ENCODE data around the gene VDAC2.
"Not testable (repeated sequence)": the region's sequence is repeated elsewhere in the genome, so short reads cannot be mapped to it uniquely, and the experiment has no call there.

VDAC2 gene

DNA sequence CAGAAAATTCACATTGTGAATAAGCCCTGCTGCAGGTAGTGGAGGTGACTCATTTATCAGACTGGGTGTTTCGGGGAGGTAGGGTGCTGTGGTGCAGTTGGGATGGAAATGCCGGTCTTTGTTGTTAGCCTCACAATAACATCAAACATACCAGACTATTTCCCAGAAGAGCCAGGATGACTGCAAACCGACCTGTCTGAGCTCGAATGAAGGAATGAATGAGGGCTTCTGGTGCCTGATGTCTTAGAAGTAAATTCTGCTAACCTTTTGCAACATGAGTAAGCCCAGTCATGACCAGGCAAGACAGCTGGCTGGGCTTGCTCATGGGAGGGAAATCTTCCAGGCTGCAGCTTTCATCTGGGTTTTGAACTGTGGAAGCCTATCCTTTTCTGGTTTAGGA is 2.4 kb upstream of the VDAC2 start:
- no peak for FAIRE-seq
- no peak for DNase-seq (ENCODE audit: insufficient read length, low spot score)
- TF ChIP-seq POLR2AphosphoS5 (IDR thresholded peaks at IDR 0.05; ENCODE audit: low read depth, low read length) (no peak), SPI1 (IDR thresholded peaks at IDR 0.05; ENCODE audit: low read depth, low read length) (no peak), TAF1 (IDR thresholded peaks at IDR 0.05; ENCODE audit: low read depth, low read length) (no peak), PAX5 (IDR thresholded peaks at IDR 0.05; ENCODE audit: insufficient read depth, low read length, severe bottlenecking) (no peak), POU2F2 (IDR thresholded peaks at IDR 0.05; ENCODE audit: low read depth, low read length) (no peak), POLR2A (IDR thresholded peaks at IDR 0.05; ENCODE audit: low read depth, low read length) (no peak)

- no peak for TF ChIP-seq POU2F2 (IDR thresholded peaks at IDR 0.05; ENCODE audit: low read depth, low read length)
- no peak for TF ChIP-seq POLR2AphosphoS5 (IDR thresholded peaks at IDR 0.05; ENCODE audit: low read depth, low read length)
- no peak for TF ChIP-seq TAF1 (IDR thresholded peaks at IDR 0.05; ENCODE audit: low read depth, low read length)
- TF ChIP-seq POLR2A (IDR thresholded peaks at IDR 0.05; ENCODE audit: low read depth, low read length): no peak
- TF ChIP-seq PAX5 (IDR thresholded peaks at IDR 0.05; ENCODE audit: insufficient read depth, low read length, severe bottlenecking): no peak
- no peak for TF ChIP-seq SPI1 (IDR thresholded peaks at IDR 0.05; ENCODE audit: low read depth, low read length)
- DNase-seq (ENCODE audit: insufficient read length, low spot score) (no peak), FAIRE-seq (no peak)
Observed at GRCh38 chr10:75209086-75209920, 1.3 kb upstream of the VDAC2 start.

DNA sequence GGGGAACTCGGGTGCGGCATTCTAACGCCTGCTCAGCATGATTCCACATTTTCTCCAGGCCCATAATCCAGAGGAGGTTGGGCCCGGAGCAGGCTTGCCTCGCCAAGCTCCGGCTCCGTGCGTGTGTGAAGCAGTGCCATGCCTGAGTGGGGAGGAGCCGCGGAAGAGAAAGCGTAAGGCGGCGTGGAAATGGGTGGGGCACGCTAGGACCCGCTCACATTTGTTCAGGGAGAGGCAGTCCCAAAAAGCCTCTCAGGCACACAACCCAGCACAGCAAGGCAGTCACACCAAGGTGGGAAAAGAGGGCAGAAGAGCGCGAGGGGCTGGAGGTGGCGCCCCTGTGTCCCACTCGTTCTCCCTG is 695 bp upstream of the VDAC2 start:
- TF ChIP-seq POLR2A (IDR thresholded peaks at IDR 0.05; ENCODE audit: low read depth, low read length) (peak; percentile 52), POLR2AphosphoS5 (IDR thresholded peaks at IDR 0.05; ENCODE audit: low read depth, low read length) (peak; percentile 19), SPI1 (IDR thresholded peaks at IDR 0.05; ENCODE audit: low read depth, low read length) (no peak), POU2F2 (IDR thresholded peaks at IDR 0.05; ENCODE audit: low read depth, low read length) (0 out of 2 replicates have a peak, but pooled peaks have one; percentile 22), TAF1 (IDR thresholded peaks at IDR 0.05; ENCODE audit: low read depth, low read length) (peak; percentile 28; the same call in 1 of the 2 replicates), PAX5 (IDR thresholded peaks at IDR 0.05; ENCODE audit: insufficient read depth, low read length, severe bottlenecking) (no peak)
- DNase-seq (ENCODE audit: insufficient read length, low spot score): peak; percentile 37
- FAIRE-seq: no peak

DNA sequence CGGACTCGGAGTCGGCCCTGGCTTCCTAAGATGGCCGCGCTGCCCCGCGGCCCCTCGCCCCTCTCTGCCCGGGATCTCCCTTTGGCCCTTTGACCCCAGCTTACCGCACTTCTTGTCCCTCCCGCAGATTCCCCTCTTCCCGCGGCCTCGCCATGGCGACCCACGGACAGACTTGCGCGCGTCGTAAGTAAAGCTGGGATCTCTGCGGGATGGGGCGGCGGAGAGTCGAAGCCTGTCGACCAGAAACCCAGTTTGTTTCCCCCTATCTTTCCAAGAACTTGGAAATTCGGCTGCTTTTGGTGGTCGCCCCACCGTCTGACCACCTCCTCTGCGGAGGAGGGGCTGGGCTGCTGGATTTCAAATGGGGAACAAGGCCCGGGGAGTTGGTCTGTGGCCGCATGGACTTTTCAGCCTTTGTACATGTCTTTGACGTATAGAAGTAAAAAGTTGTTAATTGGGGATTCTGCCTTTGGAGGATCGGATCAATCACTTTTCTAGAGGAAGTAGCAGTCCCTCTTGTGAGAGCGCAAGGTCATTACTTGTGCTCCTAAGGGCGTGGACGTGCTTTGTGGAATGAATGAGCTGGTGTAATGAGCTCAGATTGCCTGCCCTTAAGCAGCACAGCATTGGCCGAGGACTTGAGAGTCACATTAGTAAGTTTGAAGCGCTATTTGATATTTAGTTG is 553 bp downstream of the VDAC2 start:
- no peak for TF ChIP-seq POU2F2 (IDR thresholded peaks at IDR 0.05; ENCODE audit: low read depth, low read length)
- TF ChIP-seq POLR2AphosphoS5 (IDR thresholded peaks at IDR 0.05; ENCODE audit: low read depth, low read length): peak; percentile 44; the same call in 1 of the 2 replicates
- no peak for TF ChIP-seq SPI1 (IDR thresholded peaks at IDR 0.05; ENCODE audit: low read depth, low read length)
- TF ChIP-seq PAX5 (IDR thresholded peaks at IDR 0.05; ENCODE audit: insufficient read depth, low read length, severe bottlenecking): no peak
- peak; percentile 23; the same call in 1 of the 2 replicates for TF ChIP-seq TAF1 (IDR thresholded peaks at IDR 0.05; ENCODE audit: low read depth, low read length)
- TF ChIP-seq POLR2A (IDR thresholded peaks at IDR 0.05; ENCODE audit: low read depth, low read length): 0 out of 2 replicates have a peak, but pooled peaks have one; percentile 48
- peak; percentile 25 for DNase-seq (ENCODE audit: insufficient read length, low spot score)
- peak; percentile 13 for FAIRE-seq

DNA sequence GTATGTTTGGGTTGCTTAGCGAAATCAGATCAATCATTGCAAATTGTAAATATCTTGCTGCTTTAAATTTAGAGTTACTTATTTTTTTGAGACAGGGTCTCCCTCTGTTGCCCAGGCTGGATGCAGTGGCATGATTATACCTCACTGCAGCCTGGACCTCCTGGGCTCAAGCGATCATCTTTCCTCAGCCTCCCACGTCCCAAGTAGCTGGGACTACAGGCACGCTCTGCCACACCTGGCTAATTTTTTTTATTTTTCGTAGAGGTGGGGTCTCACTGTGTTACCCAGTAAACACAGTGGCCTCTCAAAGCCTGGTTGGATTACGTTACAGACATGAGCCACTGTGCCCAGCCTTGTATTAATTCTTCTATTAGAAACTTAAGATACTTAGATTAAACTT is 1.7 kb downstream of the VDAC2 start:
- TF ChIP-seq PAX5 (IDR thresholded peaks at IDR 0.05; ENCODE audit: insufficient read depth, low read length, severe bottlenecking): no peak
- TF ChIP-seq SPI1 (IDR thresholded peaks at IDR 0.05; ENCODE audit: low read depth, low read length): no peak
- TF ChIP-seq POLR2AphosphoS5 (IDR thresholded peaks at IDR 0.05; ENCODE audit: low read depth, low read length): no peak
- no peak for TF ChIP-seq POU2F2 (IDR thresholded peaks at IDR 0.05; ENCODE audit: low read depth, low read length)
- no peak for TF ChIP-seq POLR2A (IDR thresholded peaks at IDR 0.05; ENCODE audit: low read depth, low read length)
- no peak for TF ChIP-seq TAF1 (IDR thresholded peaks at IDR 0.05; ENCODE audit: low read depth, low read length)
- FAIRE-seq (no peak), DNase-seq (ENCODE audit: insufficient read length, low spot score) (no peak)

DNA sequence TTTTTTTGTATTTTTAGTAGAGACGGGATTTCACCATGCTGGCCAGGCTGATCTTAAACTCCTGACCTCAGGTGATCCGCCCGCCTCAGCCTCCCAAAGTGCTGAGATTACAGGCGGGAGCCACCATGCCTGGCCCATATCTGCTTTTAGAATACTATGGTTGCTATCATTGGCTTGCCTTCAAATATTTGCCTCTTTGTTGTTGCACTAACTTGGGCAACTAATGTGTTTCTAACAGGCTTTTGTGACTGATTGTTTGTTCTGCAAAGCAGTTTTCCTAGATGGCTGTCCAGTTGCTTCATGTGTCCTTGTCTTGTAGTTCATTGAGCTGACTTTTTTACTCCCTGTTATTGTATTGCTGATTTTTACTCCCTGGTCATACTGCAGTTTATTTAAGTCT is 9.7 kb downstream of the VDAC2 start:
- no peak for TF ChIP-seq POLR2A (IDR thresholded peaks at IDR 0.05; ENCODE audit: low read depth, low read length)
- no peak for TF ChIP-seq TAF1 (IDR thresholded peaks at IDR 0.05; ENCODE audit: low read depth, low read length)
- TF ChIP-seq POU2F2 (IDR thresholded peaks at IDR 0.05; ENCODE audit: low read depth, low read length): no peak
- TF ChIP-seq PAX5 (IDR thresholded peaks at IDR 0.05; ENCODE audit: insufficient read depth, low read length, severe bottlenecking): no peak
- no peak for TF ChIP-seq SPI1 (IDR thresholded peaks at IDR 0.05; ENCODE audit: low read depth, low read length)
- TF ChIP-seq POLR2AphosphoS5 (IDR thresholded peaks at IDR 0.05; ENCODE audit: low read depth, low read length): no peak
- FAIRE-seq: no peak
- no peak for DNase-seq (ENCODE audit: insufficient read length, low spot score)

- DNase-seq (ENCODE audit: insufficient read length, low spot score); FAIRE-seq: not testable (repeated sequence)
Observed at GRCh38 chr10:75221492-75221891, 10.9 kb downstream of the VDAC2 start.

DNA sequence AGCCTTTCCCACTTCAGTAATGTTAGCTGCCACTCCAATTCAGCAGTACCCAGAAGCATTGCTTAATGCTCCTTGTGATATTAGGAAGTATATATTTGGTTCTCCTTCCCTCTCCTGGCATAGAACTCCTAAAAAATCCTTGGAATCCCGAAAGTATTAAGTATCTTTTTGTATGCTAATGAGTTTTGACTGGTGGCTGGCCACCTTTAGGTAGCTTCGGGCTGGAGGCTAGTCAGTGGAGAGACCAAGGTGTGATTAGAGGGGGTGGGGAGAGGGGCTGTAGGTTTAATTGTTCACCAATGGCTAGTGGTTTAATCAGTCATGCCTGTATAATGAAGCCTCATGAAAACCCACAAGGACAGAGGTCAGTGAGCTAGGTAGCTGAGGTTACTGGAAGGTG is 12.9 kb downstream of the VDAC2 start:
- TF ChIP-seq POLR2A (IDR thresholded peaks at IDR 0.05; ENCODE audit: low read depth, low read length): no peak
- no peak for TF ChIP-seq SPI1 (IDR thresholded peaks at IDR 0.05; ENCODE audit: low read depth, low read length)
- TF ChIP-seq POLR2AphosphoS5 (IDR thresholded peaks at IDR 0.05; ENCODE audit: low read depth, low read length): no peak
- no peak for TF ChIP-seq POU2F2 (IDR thresholded peaks at IDR 0.05; ENCODE audit: low read depth, low read length)
- TF ChIP-seq TAF1 (IDR thresholded peaks at IDR 0.05; ENCODE audit: low read depth, low read length): no peak
- no peak for TF ChIP-seq PAX5 (IDR thresholded peaks at IDR 0.05; ENCODE audit: insufficient read depth, low read length, severe bottlenecking)
- DNase-seq (ENCODE audit: insufficient read length, low spot score) (no peak), FAIRE-seq (no peak)

GRCh38 chr10:75226095-75226494 is 15.5 kb downstream of the VDAC2 start:
- no peak for TF ChIP-seq TAF1 (IDR thresholded peaks at IDR 0.05; ENCODE audit: low read depth, low read length)
- no peak for TF ChIP-seq POLR2A (IDR thresholded peaks at IDR 0.05; ENCODE audit: low read depth, low read length)
- TF ChIP-seq PAX5 (IDR thresholded peaks at IDR 0.05; ENCODE audit: insufficient read depth, low read length, severe bottlenecking): no peak
- TF ChIP-seq POU2F2 (IDR thresholded peaks at IDR 0.05; ENCODE audit: low read depth, low read length): no peak
- no peak for TF ChIP-seq POLR2AphosphoS5 (IDR thresholded peaks at IDR 0.05; ENCODE audit: low read depth, low read length)
- no peak for TF ChIP-seq SPI1 (IDR thresholded peaks at IDR 0.05; ENCODE audit: low read depth, low read length)
- DNase-seq (ENCODE audit: insufficient read length, low spot score) (no peak), FAIRE-seq (no peak)

Measured in GM12891 (cell line).